Measurements from ENCODE around the gene SCN8A. TPM values are rescaled to one million over a fixed set of nuclear protein-coding genes. Genes with fewer than 3 reads are reported as not detected.

Gene SCN8A
- total RNA-seq, 4 donors from 2014 or later: 0.08 to 0.62 (median 0.58) TPM

DNA sequence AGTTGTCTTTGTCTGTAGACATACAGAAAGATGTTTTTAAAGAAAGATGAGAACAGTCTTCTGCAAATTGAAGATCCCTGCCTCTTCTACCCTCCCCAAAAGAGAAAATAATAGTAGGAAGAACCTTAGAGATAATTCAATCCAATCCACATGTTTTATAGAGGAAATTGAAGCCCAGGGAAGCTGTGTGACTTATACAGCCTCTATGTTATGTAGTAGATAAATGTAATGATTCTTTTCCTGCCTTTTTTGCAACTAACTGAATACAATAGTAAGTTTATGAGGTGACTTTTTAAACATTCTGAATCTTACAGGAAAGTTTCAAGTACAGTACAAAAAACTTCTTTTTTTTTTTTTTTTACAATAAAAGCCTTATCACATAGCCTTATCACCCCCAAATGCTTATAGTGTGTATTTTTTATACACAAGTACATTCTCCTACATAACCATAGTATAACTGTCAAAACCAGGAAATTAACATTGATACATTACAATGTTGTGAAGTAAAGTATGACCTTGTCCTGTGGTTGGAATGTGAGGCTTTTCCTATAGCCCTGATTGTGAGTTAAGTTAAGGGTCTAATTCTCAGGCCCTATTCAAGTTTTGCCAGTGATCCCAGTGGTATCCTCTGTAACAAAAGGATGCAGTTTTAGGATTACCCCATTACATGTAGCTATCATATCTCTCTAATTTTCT is 163.1 kb downstream of the SCN8A start:
- TF ChIP-seq POLR2AphosphoS5 (IDR thresholded peaks at IDR 0.05) (no peak), EP300 (IDR thresholded peaks at IDR 0.05) (no peak), POLR2A (IDR thresholded peaks at IDR 0.05) (no peak)
- TF ChIP-seq, protein P1, sequence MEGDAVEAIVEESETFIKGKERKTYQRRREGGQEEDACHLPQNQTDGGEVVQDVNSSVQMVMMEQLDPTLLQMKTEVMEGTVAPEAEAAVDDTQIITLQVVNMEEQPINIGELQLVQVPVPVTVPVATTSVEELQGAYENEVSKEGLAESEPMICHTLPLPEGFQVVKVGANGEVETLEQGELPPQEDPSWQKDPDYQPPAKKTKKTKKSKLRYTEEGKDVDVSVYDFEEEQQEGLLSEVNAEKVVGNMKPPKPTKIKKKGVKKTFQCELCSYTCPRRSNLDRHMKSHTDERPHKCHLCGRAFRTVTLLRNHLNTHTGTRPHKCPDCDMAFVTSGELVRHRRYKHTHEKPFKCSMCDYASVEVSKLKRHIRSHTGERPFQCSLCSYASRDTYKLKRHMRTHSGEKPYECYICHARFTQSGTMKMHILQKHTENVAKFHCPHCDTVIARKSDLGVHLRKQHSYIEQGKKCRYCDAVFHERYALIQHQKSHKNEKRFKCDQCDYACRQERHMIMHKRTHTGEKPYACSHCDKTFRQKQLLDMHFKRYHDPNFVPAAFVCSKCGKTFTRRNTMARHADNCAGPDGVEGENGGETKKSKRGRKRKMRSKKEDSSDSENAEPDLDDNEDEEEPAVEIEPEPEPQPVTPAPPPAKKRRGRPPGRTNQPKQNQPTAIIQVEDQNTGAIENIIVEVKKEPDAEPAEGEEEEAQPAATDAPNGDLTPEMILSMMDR (IDR thresholded peaks at IDR 0.05): no peak
- Histone ChIP-seq H3K27ac (no peak overlapping the region), H3K4me1 (peaks cover 4% of the 10 kb centered on the region), H3K9me3 (no peaks in the 10 kb centered on the region), H3K4me3 (no peak overlapping the region), H3K36me3 (no peaks in the 10 kb centered on the region), H3K27me3 (no peaks in the 10 kb centered on the region)
- no peak for DNase-seq (ENCODE audit: low spot score in 2 of 2)

DNA sequence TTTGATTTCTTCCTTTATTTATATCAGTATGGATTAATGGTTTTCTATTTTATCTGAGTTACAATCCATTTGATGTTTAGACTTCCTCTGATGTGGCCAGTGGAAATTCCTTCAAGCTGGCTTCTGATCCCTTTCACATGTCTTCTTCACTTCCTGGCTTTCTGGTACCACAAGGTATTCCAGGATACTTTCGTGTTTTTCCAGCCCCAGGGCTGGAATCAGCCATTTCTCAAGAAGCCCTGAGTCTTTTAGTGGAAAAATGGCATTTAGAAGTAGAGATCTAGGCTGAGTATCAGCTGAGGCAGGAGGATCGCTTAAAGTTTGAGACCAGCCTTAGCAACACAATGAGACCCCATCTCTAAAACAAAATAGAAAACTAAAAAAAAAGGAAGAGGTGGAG is 164.2 kb downstream of the SCN8A start:
- H3K9me3 ChIP-seq: no peaks in the 10 kb centered on the region
- H3K27me3 ChIP-seq: no peaks in the 10 kb centered on the region
- no peak overlapping the region for H3K27ac ChIP-seq
- H3K4me3 ChIP-seq: no peak overlapping the region
- TF ChIP-seq POLR2A (IDR thresholded peaks at IDR 0.05) (no peak), POLR2AphosphoS5 (IDR thresholded peaks at IDR 0.05) (no peak), EP300 (IDR thresholded peaks at IDR 0.05) (no peak)
- TF ChIP-seq, protein P1 (IDR thresholded peaks at IDR 0.05): no peak
- H3K4me1 ChIP-seq: peaks cover 4% of the 10 kb centered on the region
- DNase-seq (ENCODE audit: low spot score in 2 of 2): no peak
- no peaks in the 10 kb centered on the region for H3K36me3 ChIP-seq
- WGBS: 80% methylated on average over 2 of the region's 2 CpGs

DNA sequence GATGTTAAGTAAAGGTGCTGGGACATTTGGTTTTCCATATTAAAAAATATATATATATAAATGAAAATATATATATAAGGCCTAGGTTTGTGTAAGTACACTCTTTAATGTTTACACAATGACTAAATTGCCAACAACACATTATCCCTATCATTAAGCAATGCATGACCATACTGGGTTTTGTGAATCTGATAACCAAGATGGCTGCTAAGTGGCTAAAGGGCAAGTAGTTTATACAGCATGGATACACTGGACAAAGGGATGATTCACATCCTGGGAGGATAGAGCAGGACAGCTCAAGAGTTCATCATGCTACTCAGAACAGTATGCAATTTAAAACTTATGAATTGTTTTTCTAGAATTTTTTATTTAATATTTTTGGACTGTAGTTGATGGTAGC is 168.1 kb downstream of the SCN8A start:
- Histone ChIP-seq H3K4me1 (no peaks in the 10 kb centered on the region), H3K27ac (no peak overlapping the region), H3K27me3 (no peaks in the 10 kb centered on the region), H3K9me3 (no peaks in the 10 kb centered on the region), H3K36me3 (no peaks in the 10 kb centered on the region), H3K4me3 (no peak overlapping the region)
- TF ChIP-seq, protein P1 (IDR thresholded peaks at IDR 0.05): no peak
- TF ChIP-seq POLR2A (IDR thresholded peaks at IDR 0.05): no peak
- TF ChIP-seq POLR2AphosphoS5 (IDR thresholded peaks at IDR 0.05): no peak
- TF ChIP-seq EP300 (IDR thresholded peaks at IDR 0.05): no peak
- no peak for DNase-seq (ENCODE audit: low spot score in 2 of 2)

DNA sequence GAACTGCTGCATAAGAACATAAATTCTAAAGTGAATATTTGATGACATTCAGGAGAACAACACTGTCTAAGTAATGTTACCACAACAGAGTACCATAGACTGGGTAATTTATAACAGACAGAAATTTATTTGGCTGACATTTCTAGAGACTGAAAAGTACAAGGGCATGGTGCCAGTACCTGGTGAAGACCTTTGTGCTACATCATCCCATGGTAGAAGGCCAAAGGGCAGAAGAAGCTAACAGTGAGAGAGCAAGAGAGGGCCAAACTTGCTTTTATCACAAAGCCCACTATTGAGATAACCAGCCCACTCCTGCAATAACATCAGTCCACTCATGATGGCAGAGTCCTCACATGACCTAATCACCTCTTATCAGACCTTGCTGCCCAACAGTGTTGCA is 168.7 kb downstream of the SCN8A start:
- DNase-seq (ENCODE audit: low spot score in 2 of 2): no peak
- Histone ChIP-seq H3K4me3 (no peak overlapping the region), H3K27me3 (no peaks in the 10 kb centered on the region), H3K27ac (no peak overlapping the region), H3K36me3 (no peaks in the 10 kb centered on the region), H3K9me3 (no peaks in the 10 kb centered on the region), H3K4me1 (no peaks in the 10 kb centered on the region)
- TF ChIP-seq EP300 (IDR thresholded peaks at IDR 0.05) (no peak), POLR2AphosphoS5 (IDR thresholded peaks at IDR 0.05) (no peak), POLR2A (IDR thresholded peaks at IDR 0.05) (no peak)
- TF ChIP-seq, protein P1 (IDR thresholded peaks at IDR 0.05): no peak

DNA sequence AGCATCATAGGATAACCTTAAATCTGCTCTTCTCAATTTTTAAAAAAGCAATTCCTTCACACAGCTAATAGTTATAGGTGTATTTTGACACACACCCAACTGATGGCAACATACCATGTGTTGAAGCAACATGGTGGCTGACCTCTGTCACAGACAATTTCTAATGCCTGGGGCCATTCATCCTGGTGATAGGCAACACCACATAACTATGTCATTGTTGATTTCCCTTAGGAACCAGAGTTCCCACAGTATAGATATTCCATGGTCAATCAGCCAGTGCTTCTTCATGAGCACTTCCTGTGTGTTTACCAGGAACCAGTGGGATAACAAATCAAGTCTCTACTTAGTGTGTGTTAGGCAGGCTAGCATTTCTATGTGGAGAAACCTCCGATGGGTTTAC is 169.2 kb downstream of the SCN8A start:
- TF ChIP-seq EP300 (IDR thresholded peaks at IDR 0.05) (no peak), POLR2A (IDR thresholded peaks at IDR 0.05) (no peak), POLR2AphosphoS5 (IDR thresholded peaks at IDR 0.05) (no peak)
- TF ChIP-seq, protein P1 (IDR thresholded peaks at IDR 0.05): no peak
- no peaks in the 10 kb centered on the region for H3K4me1 ChIP-seq
- H3K27me3 ChIP-seq: no peaks in the 10 kb centered on the region
- DNase-seq (ENCODE audit: low spot score in 2 of 2): no peak
- no peaks in the 10 kb centered on the region for H3K9me3 ChIP-seq
- no peak overlapping the region for H3K27ac ChIP-seq
- no peaks in the 10 kb centered on the region for H3K36me3 ChIP-seq
- H3K4me3 ChIP-seq: no peak overlapping the region
- WGBS: 81% methylated on average over 1 of the region's 1 CpG
